8988T (cell line): ENCODE results near the gene ATP6AP1.
A peak's percentile ranks its signal among the peaks of the same experiment; 100 is the strongest.

Experiments used
- DNase-seq: peaks from one replicate; pipeline ENCODE4 v3.0.0; 2011

ATP6AP1 gene

DNA sequence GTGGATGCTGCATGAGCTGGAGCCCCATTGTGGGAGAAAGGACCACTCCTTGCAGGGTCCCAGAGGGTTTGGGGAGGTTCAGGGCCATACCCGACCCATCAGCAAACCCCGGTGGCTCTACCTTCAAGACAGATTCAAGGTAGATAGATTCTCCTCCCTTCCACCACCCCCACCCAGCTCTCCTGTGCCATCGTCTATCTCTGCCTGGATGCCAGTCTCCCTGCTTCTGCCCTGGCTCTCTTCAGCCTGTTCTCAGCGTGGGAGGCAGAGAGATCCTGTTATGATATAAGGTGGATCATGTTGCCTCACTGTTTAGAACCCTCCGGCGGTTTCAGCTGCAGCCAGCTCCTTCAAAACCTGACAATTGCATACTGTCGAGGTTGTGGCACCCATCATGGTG is 45.2 kb downstream of the ATP6AP1 start:
- no peak for DNase-seq

DNA sequence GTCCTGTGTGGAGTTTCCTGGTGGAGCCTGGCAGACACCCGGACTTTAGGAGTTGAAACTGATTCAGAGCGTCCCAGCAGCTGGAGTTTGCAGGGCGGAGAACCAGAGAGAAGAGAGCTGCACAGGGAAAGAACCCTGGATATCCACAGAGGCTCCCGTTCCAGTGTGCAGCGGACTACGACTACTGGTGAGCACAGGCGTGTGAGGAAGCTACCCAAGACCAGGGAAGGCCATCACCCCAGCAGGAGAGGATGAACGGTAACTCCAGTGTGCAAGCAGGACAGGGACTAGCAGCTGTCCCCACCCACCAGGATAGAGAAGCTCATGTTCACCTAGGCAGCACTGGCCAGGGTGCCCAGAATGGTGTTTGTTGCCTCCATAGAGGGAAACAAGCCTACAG is 48.3 kb downstream of the ATP6AP1 start:
- DNase-seq = no peak

DNA sequence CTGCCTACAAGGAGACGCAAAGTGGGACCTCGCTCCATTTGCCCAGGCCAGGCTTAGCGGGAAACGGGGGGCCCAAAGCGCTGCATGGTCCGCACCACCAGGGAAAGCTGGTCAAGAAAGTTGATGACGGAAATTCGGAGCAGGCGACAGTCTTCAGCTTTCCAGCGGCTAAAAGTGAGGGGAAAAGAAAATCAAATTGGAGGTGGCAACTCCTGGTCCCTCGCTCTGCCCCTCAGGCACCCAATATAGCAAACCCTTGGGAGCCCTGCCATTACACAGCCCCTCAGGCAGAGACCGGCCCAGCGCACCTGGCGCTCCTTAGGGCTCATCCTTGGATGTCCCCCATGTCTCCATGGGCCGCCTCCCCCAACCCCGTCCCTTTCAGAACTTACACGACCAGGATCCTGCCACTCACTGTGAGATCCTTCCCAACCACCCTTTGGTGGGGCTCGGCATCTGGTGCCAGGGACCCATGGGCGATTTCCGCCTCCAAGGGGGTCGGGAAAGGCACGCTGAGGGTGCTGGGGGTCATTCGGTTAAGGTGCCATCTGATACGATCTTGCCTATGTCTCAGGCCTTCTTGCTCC is 49.5 kb downstream of the ATP6AP1 start:
- no peak for DNase-seq

DNA sequence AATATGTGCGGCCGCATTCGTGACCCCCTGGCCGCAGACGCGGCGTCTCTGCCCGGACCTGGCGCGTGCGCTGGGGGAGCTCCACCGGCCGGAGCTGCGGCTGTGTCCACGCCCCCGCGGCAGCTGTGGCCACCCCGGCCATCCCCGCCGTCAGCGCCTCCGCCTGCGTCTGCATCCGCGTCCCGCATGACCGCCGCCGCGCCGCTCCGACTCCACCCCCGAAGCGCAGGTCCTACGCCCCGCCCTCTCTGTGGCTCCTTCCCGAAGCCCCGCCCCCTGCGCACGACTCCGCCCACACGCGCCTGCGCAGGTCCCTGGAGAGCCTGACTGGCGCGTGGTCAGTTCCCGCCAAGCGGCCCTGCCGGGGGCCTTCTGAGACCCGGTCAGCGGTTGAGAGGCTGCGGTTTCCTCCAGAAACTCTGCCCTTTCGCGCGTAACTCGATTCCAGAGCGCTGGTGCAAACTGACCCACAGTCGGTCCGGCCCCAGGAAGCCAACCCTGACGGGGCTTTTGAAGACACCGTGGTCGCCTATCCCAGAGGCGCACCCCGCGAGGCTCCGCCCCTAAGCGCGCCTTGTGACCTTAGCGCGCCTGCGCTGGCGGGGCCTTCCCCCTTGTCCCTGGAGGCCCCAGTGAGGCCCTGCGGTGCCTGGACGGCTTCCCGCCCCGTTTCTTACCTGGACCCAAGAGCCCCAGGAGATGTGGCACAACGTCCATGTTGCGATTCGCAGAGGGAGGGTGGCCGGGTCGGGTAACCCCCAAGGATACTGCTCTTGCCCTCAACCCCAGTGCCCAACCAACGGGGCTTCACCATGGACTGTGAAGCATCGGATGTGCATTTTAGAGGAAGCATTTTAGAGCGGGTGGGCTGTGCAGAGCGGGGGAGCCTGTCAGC is 50.5 kb downstream of the ATP6AP1 start, which contains the start of gene LAGE3:
Gene LAGE3 (minus strand): TSS at position 554 of the 895 bp plus-strand sequence. CDS start 366 bp downstream, at position 188.
- DNase-seq = peak; percentile 70

DNA sequence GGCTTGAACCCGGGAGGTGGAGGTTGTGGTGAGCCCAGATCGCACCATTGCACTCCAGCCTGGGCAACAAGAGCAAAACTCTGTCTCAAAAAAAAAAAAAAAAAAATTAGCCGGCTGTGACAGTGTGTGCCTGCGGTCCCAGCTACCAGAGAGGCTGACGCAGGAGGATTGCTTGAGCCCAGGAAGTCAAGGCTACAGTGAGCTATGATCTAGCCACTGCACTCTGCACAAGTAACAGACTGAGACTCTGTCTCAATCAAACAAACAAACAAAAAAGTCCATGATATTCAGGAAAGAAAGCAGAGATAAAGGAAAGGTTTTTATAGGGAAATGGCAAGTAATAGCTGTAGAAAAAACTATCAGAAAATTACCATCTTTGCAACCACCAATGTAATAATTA is 52.7 kb downstream of the ATP6AP1 start:
- no peak for DNase-seq

DNA sequence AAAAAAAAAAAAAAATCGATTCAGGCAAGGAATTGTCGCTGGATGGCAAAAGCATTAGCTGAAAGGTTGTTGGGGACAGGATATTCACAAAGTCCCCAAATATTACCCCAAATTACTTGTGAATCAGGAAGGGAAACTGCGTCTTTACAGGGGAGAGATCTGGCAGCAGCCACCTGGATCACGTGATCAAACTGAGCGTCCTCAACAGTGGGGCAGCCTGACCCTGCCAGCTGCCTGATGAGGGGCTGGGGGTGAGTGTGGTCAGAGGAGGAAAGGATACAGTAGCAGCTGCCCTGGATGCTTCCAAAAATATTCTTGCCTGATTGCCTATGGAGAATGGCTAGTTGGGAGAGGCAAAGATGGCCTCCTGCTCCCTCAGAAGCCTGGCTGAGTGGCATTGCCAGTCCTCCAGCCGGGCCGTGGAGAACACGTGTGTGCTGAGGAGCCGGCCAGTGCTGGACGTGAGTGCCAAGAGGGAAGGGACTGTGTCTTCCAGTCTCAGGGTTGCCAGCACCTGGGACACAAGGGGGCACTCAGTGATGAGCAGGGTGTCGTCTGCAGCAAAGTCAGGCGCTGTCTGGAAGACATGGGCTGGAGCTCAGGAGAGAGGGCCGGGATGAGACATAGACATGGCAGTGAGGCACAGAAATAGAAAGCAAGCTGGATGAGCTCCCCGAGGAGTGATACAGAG is 53.6 kb downstream of the ATP6AP1 start:
- DNase-seq = no peak

DNA sequence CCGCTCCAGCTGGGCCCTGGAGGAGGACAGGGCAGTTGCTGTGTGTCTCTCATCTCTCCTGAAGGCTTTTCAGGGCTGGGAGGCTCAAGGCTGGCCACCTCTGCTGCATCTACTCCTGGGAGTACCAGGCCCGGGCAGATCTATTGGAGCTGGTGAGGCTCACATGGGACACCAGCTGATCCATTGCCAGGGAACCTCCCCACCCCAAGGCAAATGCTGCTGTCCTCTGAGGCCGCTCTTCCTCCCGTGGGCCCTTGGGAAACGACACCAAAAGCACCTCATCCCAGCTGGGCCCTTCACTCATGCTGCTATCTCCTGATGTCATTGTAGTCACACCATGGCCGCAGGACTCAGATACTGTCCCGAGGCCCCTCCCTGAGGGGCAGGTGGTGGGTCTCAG is 54.3 kb downstream of the ATP6AP1 start:
- no peak for DNase-seq

DNA sequence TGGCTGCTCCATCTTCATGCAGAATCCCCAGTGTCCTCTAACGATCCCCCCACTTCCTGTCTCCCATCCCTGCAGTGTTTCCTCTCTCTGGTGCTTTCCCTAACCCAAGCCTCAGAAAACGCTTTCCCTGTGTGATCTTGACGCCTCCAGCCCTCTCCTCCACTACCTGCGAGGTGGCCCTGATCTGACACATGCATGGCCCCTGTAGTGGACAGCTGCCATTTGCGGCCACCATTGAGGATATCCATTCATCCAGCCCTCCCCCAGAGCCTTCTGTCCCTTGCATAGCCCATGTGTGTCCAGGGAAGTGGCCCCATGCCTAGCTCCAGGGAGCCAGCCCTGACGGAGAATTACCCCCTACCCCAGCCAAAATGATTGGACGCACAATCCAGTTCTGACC is 54.8 kb downstream of the ATP6AP1 start:
- no peak for DNase-seq

DNA sequence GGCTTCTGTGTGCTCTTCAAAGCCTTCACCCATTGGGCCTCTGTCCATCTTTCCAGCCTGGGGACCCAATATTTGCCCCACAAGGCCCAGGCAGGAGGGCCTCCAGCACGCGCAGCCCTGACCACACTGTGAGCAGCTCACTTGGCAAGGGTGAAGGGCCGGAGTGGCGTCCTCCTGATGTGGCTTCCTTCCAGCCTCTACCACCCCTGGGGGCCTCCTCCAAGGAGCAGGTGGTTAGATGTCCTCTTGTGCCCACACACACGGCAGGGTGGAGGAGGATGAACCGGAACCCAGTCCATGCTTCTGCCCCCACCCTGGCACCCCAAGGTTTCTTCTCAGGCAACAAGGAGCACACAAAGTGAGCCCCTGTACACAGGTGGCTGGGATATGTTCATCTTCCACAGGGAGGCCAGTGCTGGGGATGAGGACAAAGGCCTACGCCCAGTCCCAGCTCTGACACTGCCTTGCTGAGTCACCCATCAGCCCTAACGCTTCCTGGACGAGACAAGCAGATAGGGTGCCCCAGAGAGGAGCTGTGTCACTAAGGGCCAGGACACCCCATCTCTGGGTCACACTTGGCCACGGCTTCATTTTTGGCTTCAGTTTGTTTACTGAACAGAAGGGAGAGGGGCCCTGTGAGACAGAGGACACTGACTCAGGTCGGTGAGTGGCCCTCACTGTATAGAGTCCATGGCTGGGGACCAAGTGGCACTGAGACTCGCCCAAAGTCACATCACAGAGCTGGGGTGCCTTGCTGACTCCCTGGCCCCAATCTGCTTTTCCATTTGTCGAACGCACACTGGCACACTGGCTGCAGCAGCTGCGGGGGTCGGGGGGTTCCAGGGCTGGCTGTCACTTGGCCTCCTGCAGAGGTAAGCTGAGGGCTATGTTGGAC is 56.0 kb downstream of the ATP6AP1 start:
- no peak for DNase-seq

DNA sequence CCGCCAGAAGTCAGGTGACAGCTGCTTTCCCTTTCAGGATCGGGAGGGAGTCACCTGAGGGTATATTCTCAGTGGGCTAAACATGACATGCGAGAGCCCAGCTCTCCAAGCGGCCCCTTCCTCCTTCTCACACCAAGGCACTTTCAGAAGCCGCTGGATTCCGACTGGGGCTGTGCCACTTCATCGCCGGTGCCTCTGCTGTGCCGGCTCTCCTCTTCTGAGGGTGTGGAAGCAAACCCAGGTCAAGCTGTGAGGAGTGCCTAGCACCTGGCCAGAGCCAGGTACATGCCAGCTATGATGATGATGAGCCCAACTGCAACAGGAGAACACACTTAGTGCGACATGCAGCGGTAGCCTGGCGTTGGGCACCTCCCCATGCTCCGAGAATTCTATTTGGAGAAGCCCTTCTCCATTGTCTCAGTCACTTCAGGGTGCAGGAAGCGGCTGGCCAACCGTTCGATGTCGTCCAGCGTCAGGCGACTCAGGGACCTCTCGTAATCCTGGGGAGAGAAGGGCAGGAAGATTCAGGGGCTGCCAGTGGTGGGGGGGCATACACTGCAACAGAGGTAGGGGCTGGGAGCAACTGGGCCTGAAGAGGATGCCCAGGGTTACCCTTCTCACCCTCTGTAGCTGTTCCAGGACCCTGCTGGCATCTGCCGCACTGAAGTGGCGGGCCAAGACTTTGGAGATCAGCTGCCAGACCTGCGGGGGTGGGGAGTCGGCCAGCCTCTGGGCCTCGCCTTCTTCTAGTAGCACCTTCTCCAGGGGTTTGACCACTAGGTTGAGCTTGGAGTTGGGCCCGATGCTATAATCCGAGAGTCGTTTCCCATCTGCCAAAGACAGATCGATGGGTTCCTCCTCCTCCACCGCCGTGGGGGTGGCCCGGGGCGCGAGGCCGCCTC is 56.9 kb downstream of the ATP6AP1 start:
- no peak for DNase-seq

DNA sequence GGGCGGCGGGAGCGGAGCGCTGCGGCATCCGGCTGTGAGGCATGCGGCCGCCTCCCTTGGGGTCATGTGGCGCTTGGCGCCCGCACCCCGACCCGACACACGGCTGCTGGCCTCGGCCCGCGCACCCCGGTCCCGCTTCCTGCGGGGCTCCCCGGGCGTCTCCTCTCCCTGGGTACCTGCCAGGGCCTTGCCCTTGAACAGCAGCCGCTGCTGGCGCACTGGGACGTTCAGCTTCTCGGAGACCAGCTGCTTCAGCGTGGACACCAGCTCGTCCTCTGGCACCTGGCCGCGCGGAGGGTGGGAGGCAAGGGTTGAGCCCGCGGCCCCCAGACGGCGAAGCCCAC is 57.5 kb downstream of the ATP6AP1 start:
- no peak for DNase-seq
